Measurements from ENCODE around the gene CREM. TPM values are rescaled to one million over a fixed set of nuclear protein-coding genes. Genes with fewer than 3 reads are reported as not detected.

CREM gene
- polyA plus RNA-seq, 1 of the 3 experiments (the other 2 are of a cell fraction) = 41.4 TPM

- no peak for TF ChIP-seq RXRA (IDR thresholded peaks at IDR 0.05; ENCODE audit: borderline replicate concordance, low read depth)
- TF ChIP-seq RAD21 (IDR thresholded peaks at IDR 0.05; ENCODE audit: low read length) = no peak
- no peak for TF ChIP-seq USF1 (IDR thresholded peaks at IDR 0.05; ENCODE audit: borderline replicate concordance, low read depth)
- no peak for TF ChIP-seq MEF2A (IDR thresholded peaks at IDR 0.05; ENCODE audit: borderline replicate concordance, low read depth)
Measured at GRCh38 chr10:35150308-35150707, 23.7 kb downstream of the CREM start (continued).

GRCh38 chr10:35152992-35153391 is 26.3 kb downstream of the CREM start:
- peaks cover 0 to 6% of the 10 kb centered on the region in 2 experiments for H3K36me3 ChIP-seq (replicated peaks in 1 of 2; ENCODE audit: control insufficient read depth in 1 of 2, insufficient read depth in 2 of 2, low read length in 1 of 2)
- H3K27me3 ChIP-seq (ENCODE audit: insufficient read depth) = no peaks in the 10 kb centered on the region
- H3K27ac ChIP-seq (ENCODE audit: low read depth in 2 of 2, low read length in 1 of 2) = no peak overlapping the region
- POLR2A ChIA-PET = no interaction called here
- no peak for DNase-seq
- no peaks in the 10 kb centered on the region; a peak in 1 of 4 replicates for H3K4me1 ChIP-seq (ENCODE audit: control insufficient read depth in 1 of 2, insufficient read depth in 2 of 2, low read depth in 1 of 2, low read length in 1 of 2)
- H3K79me2 ChIP-seq (ENCODE audit: insufficient read depth) = no peaks in the 10 kb centered on the region
- H3K9me2 ChIP-seq = no peaks in the 10 kb centered on the region
- WGBS (ENCODE audit: low lambda C conversion rate) = 93% methylated on average over 3 of the region's 3 CpGs
- no peaks in the 10 kb centered on the region for H3K9me3 ChIP-seq
- H4K20me1 ChIP-seq (ENCODE audit: insufficient read depth) = no peaks in the 10 kb centered on the region
- TF ChIP-seq FOXJ3 (CRISPR knock-in tag; IDR thresholded peaks at IDR 0.05) (no peak), POLR2AphosphoS5 (IDR thresholded peaks at IDR 0.05; ENCODE audit: low read depth, low read length) (no peak), CTCF (IDR thresholded peaks at IDR 0.05) (no peak), SIN3A (IDR thresholded peaks at IDR 0.05; ENCODE audit: borderline replicate concordance, low read depth, low read length) (no peak), ELF1 (IDR thresholded peaks at IDR 0.05) (no peak), MAX (IDR thresholded peaks at IDR 0.05; ENCODE audit: low read depth) (no peak)
- H3F3A ChIP-seq (replicated peaks; ENCODE audit: insufficient read depth) = no peaks in the 10 kb centered on the region
- H3K9ac ChIP-seq = no peak overlapping the region
- H3K4me3 ChIP-seq (ENCODE audit: low read depth in 2 of 2, low read length in 1 of 2) = no peak overlapping the region
- no peak overlapping the region for H3K4me2 ChIP-seq
- CTCF ChIA-PET = interaction anchor here (1.3 to 1.5 kb wide), 2 partner anchors 14 to 43 kb away, joined by 3 to 7 read pairs; no protein-coding TSS in a partner anchor
- H2AFZ ChIP-seq (ENCODE audit: low read depth) = no peak overlapping the region

- Histone ChIP-seq H3K4me3 (ENCODE audit: low read depth in 2 of 2, low read length in 1 of 2) (no peak overlapping the region), H4K20me1 (ENCODE audit: insufficient read depth) (no peaks in the 10 kb centered on the region), H3K9ac (no peak overlapping the region), H3K9me2 (no peaks in the 10 kb centered on the region), H3K9me3 (no peaks in the 10 kb centered on the region), H3K4me1 (ENCODE audit: control insufficient read depth in 1 of 2, insufficient read depth in 2 of 2, low read depth in 1 of 2, low read length in 1 of 2) (no peaks in the 10 kb centered on the region; a peak in 1 of 4 replicates), H2AFZ (ENCODE audit: low read depth) (no peak overlapping the region), H3K27ac (ENCODE audit: low read depth in 2 of 2, low read length in 1 of 2) (no peak overlapping the region), H3F3A (replicated peaks; ENCODE audit: insufficient read depth) (no peaks in the 10 kb centered on the region), H3K79me2 (ENCODE audit: insufficient read depth) (no peaks in the 10 kb centered on the region), H3K36me3 (replicated peaks in 1 of 2; ENCODE audit: control insufficient read depth in 1 of 2, insufficient read depth in 2 of 2, low read length in 1 of 2) (peaks cover 0 to 8% of the 10 kb centered on the region in 2 experiments), H3K4me2 (no peak overlapping the region), H3K27me3 (ENCODE audit: insufficient read depth) (no peaks in the 10 kb centered on the region)
- no peak for TF ChIP-seq SMC3 (IDR thresholded peaks at IDR 0.05; ENCODE audit: low read depth, low read length)
- no peak for TF ChIP-seq GABPA (IDR thresholded peaks at IDR 0.05; ENCODE audit: low read depth)
- ChIA-PET POLR2A (no interaction called here), CTCF (interaction anchor here (1.3 kb wide), 1 partner anchor 14 kb away, joined by 3 read pairs; no protein-coding TSS in a partner anchor)
- 80% methylated on average over 4 of the region's 4 CpGs for WGBS (ENCODE audit: low lambda C conversion rate)
- no peak for DNase-seq
Measured at GRCh38 chr10:35153716-35154115, 27.1 kb downstream of the CREM start.
